Measurements from ENCODE around the gene IQGAP1.
A peak's percentile ranks its signal among the peaks of the same experiment; 100 is the strongest.
"Not testable (repeated sequence)": the region's sequence is repeated elsewhere in the genome, so short reads cannot be mapped to it uniquely, and the experiment has no call there.

IQGAP1 gene

GRCh38 chr15:90489944-90490343, 101.9 kb downstream of the IQGAP1 start:
- DNase-seq: no peak

GRCh38 chr15:90493647-90494046, 105.6 kb downstream of the IQGAP1 start:
- no peak for DNase-seq

DNA sequence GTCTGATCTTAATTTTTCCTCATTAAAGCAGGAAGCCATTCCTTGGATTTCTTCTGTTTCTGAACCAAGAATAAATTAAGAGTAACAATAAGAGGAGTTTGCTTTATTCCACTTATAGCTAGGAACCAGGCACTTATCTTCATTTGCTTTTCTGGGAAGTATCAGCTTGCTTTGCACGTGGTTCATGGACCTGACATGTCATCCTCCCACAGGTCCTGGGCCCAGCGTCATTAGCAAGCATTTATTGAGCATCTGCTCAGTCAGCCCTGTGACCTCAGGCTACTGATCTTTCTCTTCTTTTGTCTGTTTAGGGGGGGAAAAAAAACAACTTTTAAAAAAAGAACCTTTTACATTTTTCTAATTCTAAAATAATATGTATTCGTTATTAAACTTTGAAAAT, 107.0 kb downstream of the IQGAP1 start:
- DNase-seq: no peak

DNA sequence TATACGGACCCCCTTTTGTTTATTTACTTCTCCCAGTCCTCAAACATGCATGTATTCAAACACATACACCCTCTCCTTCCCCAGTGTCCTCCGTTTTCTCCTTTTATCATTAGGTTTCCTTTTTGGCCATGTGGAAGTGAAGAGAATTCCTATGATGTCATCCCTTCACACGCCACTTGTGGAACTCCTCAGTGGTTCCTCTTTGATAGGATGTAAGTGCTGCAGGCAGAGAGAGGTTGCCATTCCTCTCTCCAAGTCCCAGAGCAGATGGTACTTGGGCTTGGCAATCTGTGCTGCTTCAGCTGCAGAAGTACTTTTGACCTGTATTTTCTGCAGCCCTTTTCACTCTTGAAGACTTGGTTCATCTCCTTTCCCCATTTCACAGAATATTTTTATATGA, 108.7 kb downstream of the IQGAP1 start:
- no peak for DNase-seq

GRCh38 chr15:90497376-90497775, 109.3 kb downstream of the IQGAP1 start:
- no peak for DNase-seq

- no peak for DNase-seq
These were observed 109.9 kb downstream of the IQGAP1 start for GRCh38 chr15:90497912-90498311.

DNA sequence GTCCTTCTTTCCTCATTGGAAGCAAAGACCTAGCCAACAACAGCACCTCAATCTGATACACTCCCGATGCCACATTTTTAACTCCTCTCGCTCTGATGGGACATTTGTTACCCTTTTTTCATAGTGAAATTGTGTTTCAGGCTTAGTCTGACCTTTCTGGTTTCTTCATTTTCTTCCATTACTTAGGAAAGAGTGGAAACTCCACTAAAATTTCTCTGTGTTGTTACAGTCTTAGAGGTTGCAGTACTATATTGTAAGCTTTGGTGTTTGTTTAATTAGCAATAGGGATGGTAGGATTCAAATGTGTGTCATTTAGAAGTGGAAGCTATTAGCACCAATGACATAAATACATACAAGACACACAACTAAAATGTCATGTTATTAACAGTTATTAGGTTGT, 112.1 kb downstream of the IQGAP1 start:
- DNase-seq: no peak

GRCh38 chr15:90501898-90502297, 113.9 kb downstream of the IQGAP1 start:
- no peak for DNase-seq

- DNase-seq: not testable (repeated sequence)
These were observed 122.7 kb downstream of the IQGAP1 start for GRCh38 chr15:90510781-90511180.

GRCh38 chr15:90511211-90511618, 123.2 kb downstream of the IQGAP1 start:
- peak; percentile 66 for DNase-seq

DNA sequence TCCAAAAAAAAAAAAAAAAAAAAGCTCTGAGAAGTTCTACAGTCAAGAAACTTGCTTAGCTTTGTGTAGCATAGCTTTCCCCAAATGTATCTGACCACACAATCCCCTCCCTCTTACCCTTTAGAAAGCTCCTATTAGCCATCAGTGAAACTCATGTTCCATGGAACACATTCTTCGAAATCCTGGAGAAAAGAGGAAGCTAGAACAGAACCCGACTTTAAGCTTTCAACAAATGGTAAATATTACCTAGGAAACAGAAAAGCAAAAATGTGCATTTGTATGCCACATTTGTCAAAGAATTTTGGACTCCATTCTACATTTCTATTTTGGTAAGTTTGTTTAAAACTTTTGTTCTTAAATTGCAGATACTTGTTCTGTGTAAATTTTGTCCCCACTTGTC, 124.2 kb downstream of the IQGAP1 start:
- DNase-seq: no peak

- DNase-seq: no peak
These were observed 124.9 kb downstream of the IQGAP1 start for GRCh38 chr15:90512981-90513380.

- DNase-seq: no peak
These were observed 125.4 kb downstream of the IQGAP1 start for GRCh38 chr15:90513448-90513847.

- DNase-seq: not testable (repeated sequence)
These were observed 125.9 kb downstream of the IQGAP1 start for GRCh38 chr15:90513893-90514292.

DNA sequence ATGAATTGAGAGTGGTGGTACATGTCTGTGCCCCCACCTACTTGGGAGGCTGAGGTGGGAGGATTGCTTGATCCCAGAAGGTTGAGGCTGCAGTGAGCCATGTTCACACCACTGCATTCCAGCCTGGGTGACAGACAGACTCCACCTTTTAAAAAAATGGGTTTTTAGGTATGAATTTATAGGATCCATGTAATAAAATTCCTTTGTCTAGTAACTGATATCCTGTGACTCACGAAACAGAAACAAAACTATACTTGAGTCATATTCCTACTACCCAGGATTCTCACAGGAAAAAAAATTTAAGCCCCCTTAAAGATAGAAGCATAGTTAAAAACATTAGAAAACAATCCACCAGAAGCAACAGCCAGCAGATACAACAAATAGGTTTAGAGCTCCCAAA, 131.6 kb downstream of the IQGAP1 start:
- DNase-seq: no peak

- DNase-seq: no peak
These were observed 132.3 kb downstream of the IQGAP1 start for GRCh38 chr15:90520365-90520764.

DNA sequence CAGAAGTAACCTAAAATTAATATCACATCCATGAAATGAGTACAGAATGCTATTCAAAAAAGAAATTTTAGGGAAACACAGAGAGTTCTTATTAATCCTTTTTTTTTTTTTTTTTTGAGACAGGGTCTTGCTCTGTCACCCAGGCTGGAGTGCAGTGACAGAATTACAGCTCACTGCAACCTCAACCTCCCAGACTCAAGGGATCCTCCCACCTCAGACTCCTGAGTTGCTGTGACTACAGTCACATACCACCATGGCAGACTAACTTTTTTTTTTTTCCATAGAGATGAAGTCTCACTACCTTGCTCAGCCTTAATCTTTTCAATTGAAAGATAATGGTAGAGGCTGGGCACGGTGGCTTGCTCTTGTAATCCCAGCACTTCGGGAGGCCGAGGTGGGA, 135.3 kb downstream of the IQGAP1 start:
- no peak for DNase-seq

DNA sequence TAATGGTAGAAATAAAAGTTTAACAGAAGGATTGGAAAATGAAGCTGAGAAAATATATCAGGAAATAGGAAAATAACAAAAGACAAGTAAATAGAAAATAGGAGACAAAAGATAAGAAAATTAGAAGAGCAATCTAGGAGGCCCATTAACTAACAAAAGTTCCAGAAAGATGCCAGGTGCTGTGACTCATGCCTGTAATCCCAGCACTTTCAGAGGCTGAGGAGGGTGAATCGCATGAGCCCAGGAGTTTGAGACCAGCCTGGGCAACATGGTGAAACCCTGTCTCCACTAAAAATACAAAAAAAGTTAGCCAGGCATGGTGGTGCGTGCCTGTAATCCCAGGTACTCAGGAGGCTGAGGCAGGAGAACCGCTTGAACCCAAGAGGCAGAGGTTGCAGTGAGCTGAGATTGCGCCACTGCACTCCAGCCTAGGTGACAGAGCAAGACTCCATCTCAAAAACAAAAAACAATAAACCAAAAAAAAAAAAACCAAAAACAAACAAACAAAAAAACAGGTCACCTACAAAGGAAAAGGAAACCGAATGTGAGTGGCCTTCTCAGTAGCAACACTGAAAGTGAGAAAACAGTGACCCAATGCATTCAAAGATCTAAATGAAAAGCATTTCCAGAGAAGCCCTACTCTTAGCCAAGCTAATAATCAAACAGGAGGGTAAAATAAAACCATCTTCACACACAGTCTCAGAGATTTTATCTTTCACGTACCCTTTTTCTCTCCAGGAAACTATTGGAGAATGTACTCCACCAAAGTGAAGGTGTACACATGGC, 136.2 kb downstream of the IQGAP1 start:
- DNase-seq: not testable (repeated sequence)

DNA sequence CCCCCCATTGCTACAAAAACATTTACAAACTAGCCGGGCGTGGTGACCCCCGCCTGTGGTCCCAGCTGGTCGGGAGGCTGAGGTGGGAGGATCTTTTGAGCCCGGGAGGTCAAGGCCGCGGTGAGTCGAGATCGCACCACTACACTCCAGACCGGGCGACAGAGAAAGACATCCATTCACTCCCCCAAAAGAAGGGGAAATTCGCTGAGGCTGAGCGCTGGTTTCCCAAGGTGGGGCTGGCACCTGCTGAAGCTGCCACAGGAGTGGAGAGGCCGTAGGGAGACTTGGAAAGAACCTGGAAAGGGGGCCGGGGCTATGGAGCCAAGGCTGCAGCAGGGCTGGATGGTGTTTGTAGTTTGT, 140.9 kb downstream of the IQGAP1 start:
- DNase-seq: peak; percentile 60

DNA sequence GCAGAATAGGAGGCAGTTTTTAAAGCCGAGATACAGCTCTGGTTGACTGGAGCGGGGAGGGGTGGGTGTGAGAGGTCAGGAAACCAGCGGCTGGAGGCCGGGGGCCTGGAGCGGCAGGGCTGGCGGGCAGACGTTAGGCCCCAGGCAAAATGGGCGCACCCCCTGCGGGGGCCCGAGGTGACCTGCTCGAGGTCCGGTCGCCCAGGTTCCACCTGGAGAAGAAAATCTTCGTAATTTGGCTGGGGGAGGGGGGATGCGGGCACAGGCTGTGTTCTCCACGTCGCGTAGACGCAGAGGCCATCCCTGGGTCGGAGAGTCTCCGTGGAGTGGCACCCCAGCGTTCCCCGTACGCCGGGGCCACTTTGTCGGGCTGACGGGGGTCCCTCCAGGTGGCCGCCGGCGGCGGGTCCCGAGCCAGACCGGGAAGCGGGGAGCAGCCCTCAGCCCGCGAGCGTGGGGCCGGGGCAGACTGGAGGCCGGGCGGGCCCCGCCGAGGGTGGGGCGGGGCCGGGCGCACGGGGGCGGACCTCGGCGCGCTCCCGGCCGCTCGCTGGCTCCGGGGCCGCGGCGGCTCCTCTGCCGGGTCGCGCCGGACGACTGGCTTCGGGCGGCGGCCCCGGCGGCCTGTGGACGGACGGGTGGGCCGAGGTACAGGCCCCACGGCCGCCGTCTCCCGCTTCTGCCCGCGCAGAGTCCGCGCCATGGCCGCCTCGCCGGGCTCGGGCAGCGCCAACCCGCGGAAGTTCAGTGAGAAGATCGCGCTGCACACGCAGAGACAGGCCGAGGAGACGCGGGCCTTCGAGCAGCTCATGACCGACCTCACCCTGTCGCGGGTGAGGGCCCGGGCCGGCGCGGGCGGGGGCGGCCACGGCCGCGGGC, 141.6 kb downstream of the IQGAP1 start, which contains the start of gene CRTC3:
TSS of gene CRTC3 (plus strand) at position 553 of the 879 bp plus-strand sequence. CDS start at position 702, 149 bp downstream.
- peak; percentile 86 for DNase-seq

GRCh38 chr15:90530250-90531051, 142.4 kb downstream of the IQGAP1 start:
- DNase-seq: peak; percentile 80

GRCh38 chr15:90531147-90531546, 143.1 kb downstream of the IQGAP1 start:
- DNase-seq: no peak

GRCh38 chr15:90535254-90535653, 147.2 kb downstream of the IQGAP1 start:
- no peak for DNase-seq

Measured in activated CD8-positive, alpha-beta memory T cell treated with anti-CD3 and anti-CD28 coated beads for 24 hours (primary cell).